NCI-H146 treated with DMSO at 0.1 percent for 48 hours (cell line): ENCODE data around the gene LILRA5.
"Not testable (repeated sequence)": the region's sequence is repeated elsewhere in the genome, so short reads cannot be mapped to it uniquely, and the experiment has no call there.

Source experiments
- DNase-seq: peaks from one replicate; lab custom pipeline; 2025; ENCODE audit not compliant: unreplicated experiment; lab: John Stamatoyannopoulos, UW

The LILRA5 gene

GRCh38 chr19:54312436-54313377 lies at the start of gene LILRA5:
Gene LILRA5 (minus strand): TSS chr19:54313166. CDS start chr19:54313019, 147 bp downstream.
- no peak for DNase-seq

- not testable (repeated sequence) for DNase-seq
Observed at GRCh38 chr19:54361680-54362422, 48.9 kb upstream of the LILRA5 start.

DNA sequence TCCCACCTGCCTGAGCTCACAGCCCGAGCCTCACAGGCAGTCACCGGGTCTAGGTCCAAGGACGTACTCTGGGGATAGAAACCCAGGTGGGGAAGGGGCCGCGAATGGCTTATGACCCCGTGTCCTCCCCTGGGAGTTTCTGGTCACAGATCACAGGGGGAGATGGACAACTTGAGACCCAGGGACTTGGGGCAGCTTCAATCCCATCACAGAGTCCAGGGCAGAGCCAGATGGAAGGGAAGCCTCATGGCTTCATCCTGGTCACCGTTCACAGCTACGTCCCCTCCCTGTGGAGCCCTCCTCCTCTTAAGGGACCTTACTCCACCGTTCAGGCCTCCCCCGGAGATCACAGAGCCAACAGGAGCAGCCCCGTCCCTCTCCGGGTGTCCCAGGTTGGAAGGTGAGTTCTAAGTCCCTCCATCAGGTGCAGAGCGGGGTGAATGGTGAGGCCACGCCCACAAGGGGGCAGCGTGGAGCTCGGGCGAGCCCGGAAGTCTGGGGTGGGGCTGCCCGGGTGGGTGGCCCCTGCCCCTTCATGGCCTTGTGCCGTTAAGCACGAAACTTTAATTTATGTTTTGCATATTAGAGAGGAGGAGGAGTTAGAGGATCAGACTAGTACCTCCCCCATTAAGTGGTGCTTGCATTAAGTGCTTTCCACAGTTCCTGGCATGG lies 46.3 kb upstream of the LILRA5 start:
- not testable (repeated sequence) for DNase-seq

GRCh38 chr19:54357381-54357780 lies 44.4 kb upstream of the LILRA5 start:
- DNase-seq: no peak

GRCh38 chr19:54356444-54357056 lies 43.6 kb upstream of the LILRA5 start:
- no peak for DNase-seq

- DNase-seq: no peak
Observed at GRCh38 chr19:54355675-54356074, 42.7 kb upstream of the LILRA5 start.

- no peak for DNase-seq
Observed at GRCh38 chr19:54354761-54355160, 41.8 kb upstream of the LILRA5 start.

- DNase-seq: no peak
Observed at GRCh38 chr19:54352546-54352945, 39.6 kb upstream of the LILRA5 start.

- DNase-seq: no peak
Observed at GRCh38 chr19:54352041-54352440, 39.1 kb upstream of the LILRA5 start.

- no peak for DNase-seq
Observed at GRCh38 chr19:54351474-54351873, 38.5 kb upstream of the LILRA5 start.

DNA sequence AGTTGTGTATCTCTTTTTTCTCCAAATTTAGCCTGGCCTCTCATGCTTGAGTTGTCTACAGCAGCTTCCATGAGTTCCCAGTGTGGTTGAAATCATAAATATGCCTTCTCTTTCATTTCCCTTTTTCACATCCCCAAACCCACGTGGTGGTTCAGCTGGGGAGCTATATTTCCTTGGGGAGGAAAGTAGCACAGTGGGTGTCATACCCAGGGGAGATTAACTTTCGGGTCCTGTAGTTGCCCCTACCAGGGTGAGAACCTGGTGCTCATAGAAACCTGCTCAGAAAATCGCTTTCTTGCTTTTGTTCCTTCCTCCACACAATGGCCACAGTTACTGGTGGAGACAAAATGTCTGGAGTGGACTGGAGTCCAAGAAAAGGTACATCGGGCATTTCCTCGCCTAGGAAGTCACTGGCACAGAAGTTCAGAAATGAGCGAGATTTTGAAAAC lies 33.0 kb upstream of the LILRA5 start:
- no peak for DNase-seq

DNA sequence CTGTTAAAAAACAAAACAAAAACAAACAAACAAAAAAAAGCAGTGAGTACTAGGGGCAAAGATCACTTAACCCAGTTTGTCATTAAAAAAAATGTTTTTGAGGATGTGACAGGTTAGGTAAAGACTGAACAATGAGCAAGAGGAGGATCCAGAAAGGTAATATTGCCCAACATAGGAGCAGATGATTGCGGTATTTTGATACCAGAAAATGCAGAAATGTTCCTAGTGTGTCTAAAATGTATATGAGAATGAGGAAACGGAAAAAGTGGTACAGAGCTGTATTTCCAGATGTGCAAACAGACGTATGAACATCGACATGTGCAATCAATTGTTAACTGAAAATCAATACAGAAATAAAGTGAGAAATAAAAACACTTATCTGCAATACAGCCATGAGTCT lies 30.9 kb upstream of the LILRA5 start:
- no peak for DNase-seq

GRCh38 chr19:54341295-54341694 lies 28.3 kb upstream of the LILRA5 start:
- DNase-seq: no peak

DNA sequence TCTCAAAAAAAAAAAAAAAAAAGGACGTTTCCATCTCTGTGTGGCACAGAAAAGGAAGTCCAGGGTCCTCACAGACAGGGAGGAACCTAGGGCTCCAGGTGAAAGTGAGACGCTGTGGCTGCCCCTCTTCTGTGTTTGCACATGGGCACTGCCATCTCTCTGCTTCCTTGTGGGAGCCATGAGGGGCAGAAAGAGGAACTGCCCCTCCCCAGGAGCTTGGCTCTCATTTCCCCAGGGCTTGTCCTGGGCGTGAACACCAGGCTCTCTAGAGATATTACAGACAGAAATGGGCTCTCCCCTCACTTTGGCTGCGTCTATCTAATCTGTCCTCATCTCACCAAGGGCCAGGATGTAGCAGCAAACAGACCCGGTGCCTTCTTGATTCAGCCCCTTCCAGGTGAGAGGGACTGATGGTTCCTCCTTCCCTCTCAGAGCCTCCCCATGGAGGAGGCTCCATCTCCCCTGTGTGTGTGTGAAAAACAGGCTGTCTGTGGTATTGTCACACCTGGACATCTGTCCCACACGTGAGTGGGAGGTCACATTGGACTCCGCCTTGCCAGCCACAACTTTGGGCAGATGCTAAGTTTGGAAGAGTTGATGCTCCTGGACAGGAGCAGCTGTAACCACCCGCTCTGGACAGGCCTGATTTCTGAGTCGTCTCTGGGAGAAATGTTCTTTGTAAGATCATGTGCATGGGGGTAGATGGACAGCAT lies 26.8 kb upstream of the LILRA5 start:
- DNase-seq: no peak

GRCh38 chr19:54338521-54338920 lies 25.6 kb upstream of the LILRA5 start:
- no peak for DNase-seq

- no peak for DNase-seq
Observed at GRCh38 chr19:54337858-54338230, 24.9 kb upstream of the LILRA5 start.

- DNase-seq: no peak
Observed at GRCh38 chr19:54336893-54337857, 24.2 kb upstream of the LILRA5 start.

- no peak for DNase-seq
Observed at GRCh38 chr19:54335979-54336892, 23.3 kb upstream of the LILRA5 start.
